Ovary (tissue), 9 donors: Measurements from ENCODE around the gene KIF13A. TPM values are rescaled to one million over a fixed set of nuclear protein-coding genes. Genes with fewer than 3 reads are reported as not detected.

Experiments used
- DNase-seq, 5 donors: peaks; one replicate each; pipeline ENCODE4 v3.0.0-alpha.2; 2019 to 2020
- H3K27ac ChIP-seq, 2 donors: fragments of 200-600 bp; one replicate each; pipeline versions ENCODE4 v1.5.1 to v1.8.0; 2019 to 2022
- H3K27me3 ChIP-seq: fragments of 200-600 bp; one replicate; pipeline ENCODE4 v1.8.0; 2022
- H3K36me3 ChIP-seq: fragments of 200-600 bp; sonication (generic); one replicate; pipeline ENCODE4 v1.5.1; 2019
- H3K4me1 ChIP-seq: one replicate; pipeline ENCODE4 v1.8.1; 2013; ENCODE audit warnings: mild to moderate bottlenecking, moderate library complexity; ENCODE audit not compliant: insufficient read depth
- H3K4me3 ChIP-seq: fragments of 200-600 bp; sonication (generic); one replicate; pipeline ENCODE4 v1.5.1; 2017
- H3K9me3 ChIP-seq, 2 donors: fragments of 200-600 bp in 1 of 2; sonication (generic) in 1 of 2; one replicate each; pipeline versions ENCODE4 v1.5.1 to v1.8.1; 2013 to 2019; ENCODE audit warnings: mild to moderate bottlenecking in 1 of 2, moderate library complexity in 1 of 2
- EP300 ChIP-seq: sonication (generic); formaldehyde crosslinking; IDR thresholded peaks from one replicate; pipeline ENCODE4 v1.6.1; 2017; ENCODE audit warnings: antibody characterized with exemption
- POLR2A ChIP-seq: fragments of 450-650 bp; IDR thresholded peaks from one replicate; pipeline ENCODE4 v1.6.1; 2017; ENCODE audit warnings: antibody characterized with exemption, mild to moderate bottlenecking, moderate library complexity
- WGBS, 3 donors: extraction: QIAGEN DNeasy Blood & Tissue Kit in 1 of 3; methylation state at CpG; one replicate each; pipeline versions ENCODE4 v1.1.5 to v1.1.7; 2013 to 2017; 5-methylcytosine and 5-hydroxymethylcytosine counted together
- intact Hi-C, 4 donors: fragments of 100-400 bp; cut with DNase I; formaldehyde crosslinking; loops; one replicate each; pipeline versions ENCODE4 v1.11.0 to v1.15.1; 2022 to 2023
- polyA plus RNA-seq, 2 donors: library from polyadenylated mRNA; stranded (reverse); fragments of 200-250 nt in 1 of 2; fragments of 350-450 nt in 1 of 2; fragmentation: Illumina TruSeq in 1 of 2; extraction: RNeasy Lipid Tissue Mini Kit (QIAGEN cat#74804) in 1 of 2; gene quantifications; one replicate each; pipeline ENCODE4 v1.2.3, GENCODE V29; 2013 to 2014
- total RNA-seq, 7 donors: library from RNA; depleted of rRNA in 2 of 7; stranded (reverse); fragments of >200 nt in 2 of 7; fragmentation: NEBNext Ultra II Directional in 3 of 7; extraction: Animal tissue kit (Norgen Biotek cat#: 25700) in 3 of 7; gene quantifications; one replicate each; pipeline versions ENCODE4 v1.1.0 to v1.2.4, GENCODE V29; 2016 to 2023
- TF ChIP-seq, protein P1 (sequence below), 3 donors: fragments of 450-650 bp in 2 of 3; fragments of 200-600 bp in 1 of 3; IDR thresholded peaks; one replicate each; pipeline versions ENCODE4 v1.5.1 to v1.8.0; 2016 to 2022; ENCODE audit warnings: antibody characterized with exemption in 3 of 3, mild to moderate bottlenecking in 1 of 3
- donor health status: DM: no; HTN: no; CAD: no; lungs with moderate emphysema.
- donor health status: DM: no; HTN: no; CAD: no.
- donor health status: Bipolar disorder and iron deficiency.
- donor health status: DM: yes; HTN: yes; CAD: no.
- donor health status: DM: no; HTN: no; CAD: no.
- donor health status: DM: yes; HTN: yes; CAD: no.

The KIF13A gene
- total and polyA plus RNA-seq, 9 donors, result 18.4 to 44.4 (median 38.0) TPM

DNA sequence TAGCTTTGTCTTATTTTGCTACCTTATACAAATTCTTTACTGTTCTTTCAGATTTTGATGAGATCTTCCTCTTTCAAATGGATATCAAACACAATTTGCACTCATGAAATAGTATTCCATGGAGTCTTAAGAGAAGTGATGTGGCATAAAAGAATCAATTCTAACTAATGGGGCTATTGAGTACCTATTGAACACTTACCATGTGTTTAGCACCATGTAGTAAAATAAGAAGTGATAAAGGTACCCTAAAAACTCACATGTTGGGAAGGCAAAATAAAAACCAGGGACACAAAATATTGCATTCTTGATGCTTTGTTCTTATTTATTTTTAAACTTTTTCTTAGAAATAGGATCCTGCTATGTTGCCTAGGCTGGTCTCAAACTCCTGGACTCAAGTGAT lies 56.2 kb downstream of the KIF13A start:
- no peak overlapping the region for H3K4me3 ChIP-seq
- no peaks in the 10 kb centered on the region for H3K27me3 ChIP-seq
- no peak overlapping the region for H3K27ac ChIP-seq
- TF ChIP-seq, protein P1, sequence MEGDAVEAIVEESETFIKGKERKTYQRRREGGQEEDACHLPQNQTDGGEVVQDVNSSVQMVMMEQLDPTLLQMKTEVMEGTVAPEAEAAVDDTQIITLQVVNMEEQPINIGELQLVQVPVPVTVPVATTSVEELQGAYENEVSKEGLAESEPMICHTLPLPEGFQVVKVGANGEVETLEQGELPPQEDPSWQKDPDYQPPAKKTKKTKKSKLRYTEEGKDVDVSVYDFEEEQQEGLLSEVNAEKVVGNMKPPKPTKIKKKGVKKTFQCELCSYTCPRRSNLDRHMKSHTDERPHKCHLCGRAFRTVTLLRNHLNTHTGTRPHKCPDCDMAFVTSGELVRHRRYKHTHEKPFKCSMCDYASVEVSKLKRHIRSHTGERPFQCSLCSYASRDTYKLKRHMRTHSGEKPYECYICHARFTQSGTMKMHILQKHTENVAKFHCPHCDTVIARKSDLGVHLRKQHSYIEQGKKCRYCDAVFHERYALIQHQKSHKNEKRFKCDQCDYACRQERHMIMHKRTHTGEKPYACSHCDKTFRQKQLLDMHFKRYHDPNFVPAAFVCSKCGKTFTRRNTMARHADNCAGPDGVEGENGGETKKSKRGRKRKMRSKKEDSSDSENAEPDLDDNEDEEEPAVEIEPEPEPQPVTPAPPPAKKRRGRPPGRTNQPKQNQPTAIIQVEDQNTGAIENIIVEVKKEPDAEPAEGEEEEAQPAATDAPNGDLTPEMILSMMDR (IDR thresholded peaks at IDR 0.05), result no peak
- TF ChIP-seq POLR2A (no peak), EP300 (no peak)
- intact Hi-C loops, result loop anchor here in 1 of 4 donors (10.0 kb wide), 1 partner anchor 54 kb away; the partner anchor contains the start of gene KIF13A
- H3K9me3 ChIP-seq, result no peaks in the 10 kb centered on the region
- H3K36me3 ChIP-seq, result no peaks in the 10 kb centered on the region
- peaks cover 25% of the 10 kb centered on the region for H3K4me1 ChIP-seq
- DNase-seq, result no peak

DNA sequence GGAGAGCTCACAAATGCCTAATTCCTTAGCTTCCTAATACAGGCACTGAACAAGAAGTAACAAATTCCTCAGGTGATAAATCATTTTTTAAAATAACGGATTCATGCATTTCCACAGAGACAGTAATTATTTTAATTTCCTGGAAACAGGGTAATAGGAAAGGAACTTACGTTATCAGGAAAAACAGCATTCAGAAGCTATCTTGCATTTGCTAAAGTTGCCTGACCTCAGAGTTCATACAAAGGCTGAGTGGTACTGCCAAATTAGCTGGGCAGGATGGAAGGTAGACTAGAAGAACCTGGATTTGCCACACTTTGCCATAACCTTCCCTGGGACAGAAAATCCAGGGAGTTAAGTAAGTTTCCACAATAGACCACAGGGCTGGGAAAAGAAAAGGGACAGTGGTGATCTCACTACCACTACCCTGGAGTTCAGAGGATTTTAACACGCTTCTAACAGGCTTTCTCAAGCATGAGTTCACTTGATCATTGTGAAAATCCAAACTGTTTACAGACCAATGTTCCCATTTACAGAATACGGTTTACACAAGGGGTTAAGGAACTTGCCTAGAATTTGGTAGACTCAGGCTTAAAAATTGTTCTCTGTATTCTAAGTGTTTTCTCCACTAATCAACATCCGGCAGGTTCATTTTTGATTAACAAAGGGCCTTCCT lies 57.0 kb downstream of the KIF13A start:
- DNase-seq, result no peak
- TF ChIP-seq, protein P1 (IDR thresholded peaks at IDR 0.05), result no peak
- no peak for TF ChIP-seq EP300
- TF ChIP-seq POLR2A, result no peak
- Histone ChIP-seq H3K27ac (no peak overlapping the region), H3K27me3 (no peaks in the 10 kb centered on the region), H3K36me3 (no peaks in the 10 kb centered on the region), H3K4me1 (peaks cover 25% of the 10 kb centered on the region), H3K4me3 (no peak overlapping the region), H3K9me3 (no peaks in the 10 kb centered on the region)
- intact Hi-C loops, result loop anchor here in 1 of 4 donors (10.0 kb wide), 1 partner anchor 54 kb away; the partner anchor contains the start of gene KIF13A
- 74 to 85% (median 79%) methylated on average over 5 of the region's 5 CpGs for WGBS, 3 donors

DNA sequence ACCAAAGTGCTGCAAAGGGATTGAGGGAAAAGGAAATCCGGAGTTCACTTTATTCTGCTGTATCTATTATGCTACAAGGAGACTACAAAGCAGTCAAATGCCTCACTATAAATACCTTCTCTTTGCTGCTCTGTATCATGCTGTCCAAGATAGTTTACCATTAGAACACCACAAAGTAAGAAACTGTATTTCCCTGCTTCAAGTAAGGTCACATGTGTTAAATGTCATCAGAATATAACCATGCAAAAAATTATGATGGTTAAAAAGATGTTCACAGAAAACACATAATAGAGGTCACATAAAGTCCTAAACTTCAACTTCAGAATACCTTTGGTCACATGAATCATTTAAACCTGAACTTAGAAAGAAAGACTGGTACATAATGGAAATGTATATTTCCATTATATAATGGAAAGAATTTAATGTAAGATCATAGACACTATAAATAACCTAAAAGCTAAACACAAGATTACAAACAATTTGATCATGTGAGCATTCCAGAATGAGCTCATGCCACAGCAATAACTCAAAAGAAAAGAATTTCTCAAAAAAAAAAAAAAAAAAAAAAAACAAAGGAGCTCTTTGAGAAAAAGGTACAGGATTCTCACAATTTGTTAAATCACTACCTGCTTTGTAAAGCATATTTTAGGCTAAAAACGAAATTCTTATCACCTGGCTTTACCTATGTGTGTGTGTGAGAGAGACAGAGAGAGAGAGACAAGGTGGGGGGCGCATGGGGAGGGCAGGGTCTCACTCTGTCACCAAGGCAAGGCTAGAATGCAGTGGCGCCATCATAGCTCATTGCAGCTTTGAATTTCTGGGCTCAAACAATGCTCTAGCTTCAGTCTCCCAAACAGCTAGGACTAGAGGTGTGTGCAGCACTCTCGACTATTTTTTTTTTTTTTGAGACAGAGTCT lies 58.7 kb downstream of the KIF13A start:
- H3K36me3 ChIP-seq, result no peaks in the 10 kb centered on the region
- TF ChIP-seq POLR2A (no peak), EP300 (no peak)
- TF ChIP-seq, protein P1 (IDR thresholded peaks at IDR 0.05), result no peak
- peaks cover 22% of the 10 kb centered on the region for H3K4me1 ChIP-seq
- no peak for DNase-seq
- no peak overlapping the region for H3K4me3 ChIP-seq
- 82 to 87% (median 84%) methylated on average over 5 of the region's 5 CpGs for WGBS, 3 donors
- no peaks in the 10 kb centered on the region for H3K27me3 ChIP-seq
- intact Hi-C loops, result loop anchor here in 1 of 4 donors (1.0 kb wide), 1 partner anchor 11 kb away; no protein-coding TSS in a partner anchor
- no peaks in the 10 kb centered on the region for H3K9me3 ChIP-seq
- no peak overlapping the region for H3K27ac ChIP-seq

DNA sequence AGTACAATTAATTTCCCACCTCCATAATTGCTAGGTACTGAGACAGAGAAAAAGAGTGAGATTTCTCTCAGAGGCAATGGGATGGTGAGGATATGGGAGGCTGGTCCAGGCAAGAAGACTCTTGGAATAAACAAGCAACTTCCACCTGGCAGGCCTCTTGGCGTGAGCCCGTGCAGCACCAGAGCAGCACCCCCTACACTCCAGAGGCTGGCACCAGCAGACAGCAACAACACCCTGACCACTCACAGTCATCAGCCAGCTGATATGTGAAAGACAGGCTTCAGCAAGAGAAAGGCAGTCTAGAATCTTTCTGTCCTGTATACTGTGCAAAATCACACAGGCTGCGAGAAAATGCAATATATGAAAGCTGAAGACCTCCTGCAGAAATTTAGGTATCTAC lies 59.7 kb downstream of the KIF13A start:
- 83 to 90% (median 86%) methylated on average over 3 of the region's 3 CpGs for whole genome bisulfite sequencing, 3 donors
- no peak overlapping the region for H3K4me3 ChIP-seq
- no peak for DNase-seq
- H3K9me3 ChIP-seq, result no peaks in the 10 kb centered on the region
- H3K4me1 ChIP-seq, result peaks cover 22% of the 10 kb centered on the region
- no peaks in the 10 kb centered on the region for H3K36me3 ChIP-seq
- intact Hi-C loops, result no loop called here
- H3K27me3 ChIP-seq, result no peaks in the 10 kb centered on the region
- no peak overlapping the region for H3K27ac ChIP-seq
- TF ChIP-seq, protein P1 (IDR thresholded peaks at IDR 0.05), result no peak
- TF ChIP-seq POLR2A (no peak), EP300 (no peak)
